Posterior cingulate gyrus (tissue), 11 donors: ENCODE measurements around the gene C14orf132.

Source experiments
- DNase-seq, 10 donors: peaks; one replicate each; pipeline versions ENCODE4 v3.0.0 to v3.0.0-alpha.2; 2020 to 2021; ENCODE audit warnings: mixed read lengths in 3 of 10
- intact Hi-C: fragments of 100-400 bp; cut with DNase I; formaldehyde crosslinking; loops from one replicate; pipeline ENCODE4 v1.15.1; 2023

Gene C14orf132

GRCh38 chr14:96095058-96095457 lies 55.9 kb downstream of the C14orf132 start:
- peak in 1 of 10 donors; percentile 25 for DNase-seq
- intact Hi-C loops, result loop anchor here (5.0 kb wide), 1 partner anchor 533 kb away; no protein-coding TSS in a partner anchor

GRCh38 chr14:96095581-96096476 lies 56.7 kb downstream of the C14orf132 start:
- intact Hi-C loops, result loop anchor here (5.0 kb wide), 1 partner anchor 534 kb away; no protein-coding TSS in a partner anchor

GRCh38 chr14:96096639-96097610 lies 57.8 kb downstream of the C14orf132 start:
- intact Hi-C loops, result loop anchor here (5.0 kb wide), 1 partner anchor 535 kb away; no protein-coding TSS in a partner anchor
- no peak for DNase-seq

More at GRCh38 chr14:96095581-96096476, 56.7 kb downstream of the C14orf132 start:
- DNase-seq, result peak in 1 of 10 donors; percentile 72

GRCh38 chr14:96097752-96098151 lies 58.6 kb downstream of the C14orf132 start:
- intact Hi-C loops, result loop anchor here (1.0 to 5.0 kb wide), 2 partner anchors 99 to 535 kb away; no protein-coding TSS in a partner anchor
- peak in 1 of 10 donors; percentile 31 for DNase-seq

- intact Hi-C loops, result loop anchor here (1.0 to 5.0 kb wide), 2 partner anchors 100 to 536 kb away; no protein-coding TSS in a partner anchor
- DNase-seq, result peak; percentile 62 to 96 (median 74)
Measured at GRCh38 chr14:96098309-96098998, 59.3 kb downstream of the C14orf132 start.

- DNase-seq, result no peak
- intact Hi-C loops, result loop anchor here (1.0 to 5.0 kb wide), 2 partner anchors 101 to 537 kb away; no protein-coding TSS in a partner anchor
Measured at GRCh38 chr14:96098999-96099335, 59.8 kb downstream of the C14orf132 start.

GRCh38 chr14:96100161-96101064 lies 61.3 kb downstream of the C14orf132 start:
- intact Hi-C loops, result loop anchor here (1.0 to 2.0 kb wide), 2 partner anchors 175 to 324 kb away; no protein-coding TSS in a partner anchor
- DNase-seq, result peak; percentile 65 to 96 (median 83)

GRCh38 chr14:96102081-96102856 lies 63.1 kb downstream of the C14orf132 start:
- no peak for DNase-seq
- intact Hi-C loops, result no loop called here

- DNase-seq, result no peak
Measured at GRCh38 chr14:96103075-96103474, 63.9 kb downstream of the C14orf132 start.

GRCh38 chr14:96103560-96104460 lies 64.6 kb downstream of the C14orf132 start:
- peak in 1 of 10 donors; percentile 32 for DNase-seq
- intact Hi-C loops, result no loop called here

More at GRCh38 chr14:96103075-96103474, 63.9 kb downstream of the C14orf132 start:
- intact Hi-C loops, result no loop called here

- peak in 1 of 10 donors; percentile 60 for DNase-seq
- intact Hi-C loops, result no loop called here
Measured at GRCh38 chr14:96104469-96105057, 65.4 kb downstream of the C14orf132 start.

- peak in 1 of 10 donors; percentile 16 for DNase-seq
- intact Hi-C loops, result no loop called here
Measured at GRCh38 chr14:96105089-96105925, 66.1 kb downstream of the C14orf132 start.

GRCh38 chr14:96105926-96106441 lies 66.8 kb downstream of the C14orf132 start:
- no peak for DNase-seq

GRCh38 chr14:96106891-96107290 lies 67.7 kb downstream of the C14orf132 start:
- no peak for DNase-seq
- intact Hi-C loops, result no loop called here

More at GRCh38 chr14:96105926-96106441, 66.8 kb downstream of the C14orf132 start:
- intact Hi-C loops, result no loop called here

GRCh38 chr14:96108061-96108795 lies 69.1 kb downstream of the C14orf132 start:
- DNase-seq, result no peak
- intact Hi-C loops, result no loop called here
